GM21619 (cell line): Measurements from ENCODE around the gene NTSR2.

ENCODE experiments used
- ATAC-seq: cut with Tn5 transposase; IDR thresholded peaks from one replicate; pipeline ENCODE4 v1.9.1; 2021; ENCODE audit not compliant: unreplicated experiment

Gene NTSR2

GRCh38 chr2:11630855-11631254 is 39.1 kb downstream of the NTSR2 start:
- no peak for ATAC-seq

GRCh38 chr2:11629851-11630250 is 40.1 kb downstream of the NTSR2 start:
- no peak for ATAC-seq

- no peak for ATAC-seq
Measured at GRCh38 chr2:11629215-11629614, 40.8 kb downstream of the NTSR2 start.

GRCh38 chr2:11628675-11629074 is 41.3 kb downstream of the NTSR2 start:
- ATAC-seq, result no peak

GRCh38 chr2:11625671-11626070 is 44.3 kb downstream of the NTSR2 start:
- no peak for ATAC-seq

- no peak for ATAC-seq
Measured at GRCh38 chr2:11624893-11625292, 45.1 kb downstream of the NTSR2 start.

- no peak for ATAC-seq
Measured at GRCh38 chr2:11622611-11623010, 47.4 kb downstream of the NTSR2 start.

DNA sequence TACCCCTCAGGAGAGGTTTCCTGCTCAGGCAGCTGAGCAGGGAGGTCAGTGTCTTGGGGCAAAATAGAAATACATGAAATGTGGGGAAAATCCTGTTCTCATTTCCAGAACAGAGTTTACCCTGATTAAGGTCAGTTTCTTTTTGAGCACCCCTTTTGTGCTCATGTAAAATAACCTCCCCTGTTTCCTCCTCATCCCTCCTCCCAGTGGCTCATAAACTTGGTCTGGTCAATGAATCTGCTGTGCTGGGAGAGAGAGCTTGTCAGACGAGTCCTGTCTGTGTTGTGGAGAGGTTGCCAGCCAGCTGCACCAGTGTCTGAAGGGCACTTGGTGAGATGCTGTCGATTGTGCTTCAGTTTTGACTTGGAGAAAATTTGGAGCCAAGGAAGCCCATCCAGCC is 48.6 kb downstream of the NTSR2 start:
- ATAC-seq, result no peak

DNA sequence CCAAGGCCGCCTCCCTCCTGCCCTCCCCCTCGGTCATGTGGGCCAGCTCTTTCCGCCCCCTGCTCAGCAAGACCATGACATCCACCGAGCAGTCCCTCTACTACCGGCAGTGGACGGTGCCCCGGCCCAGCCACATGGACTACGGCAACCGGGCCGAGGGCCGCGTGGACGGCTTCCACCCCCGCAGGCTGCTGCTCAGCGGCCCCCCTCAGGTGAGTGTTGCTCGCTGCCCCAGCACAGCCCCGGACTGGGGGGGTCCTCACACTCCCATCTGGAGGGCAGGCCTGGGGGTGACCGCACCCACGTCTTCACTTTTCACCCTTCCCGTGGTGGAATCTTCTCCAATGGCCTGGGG is 51.3 kb downstream of the NTSR2 start:
- no peak for ATAC-seq

DNA sequence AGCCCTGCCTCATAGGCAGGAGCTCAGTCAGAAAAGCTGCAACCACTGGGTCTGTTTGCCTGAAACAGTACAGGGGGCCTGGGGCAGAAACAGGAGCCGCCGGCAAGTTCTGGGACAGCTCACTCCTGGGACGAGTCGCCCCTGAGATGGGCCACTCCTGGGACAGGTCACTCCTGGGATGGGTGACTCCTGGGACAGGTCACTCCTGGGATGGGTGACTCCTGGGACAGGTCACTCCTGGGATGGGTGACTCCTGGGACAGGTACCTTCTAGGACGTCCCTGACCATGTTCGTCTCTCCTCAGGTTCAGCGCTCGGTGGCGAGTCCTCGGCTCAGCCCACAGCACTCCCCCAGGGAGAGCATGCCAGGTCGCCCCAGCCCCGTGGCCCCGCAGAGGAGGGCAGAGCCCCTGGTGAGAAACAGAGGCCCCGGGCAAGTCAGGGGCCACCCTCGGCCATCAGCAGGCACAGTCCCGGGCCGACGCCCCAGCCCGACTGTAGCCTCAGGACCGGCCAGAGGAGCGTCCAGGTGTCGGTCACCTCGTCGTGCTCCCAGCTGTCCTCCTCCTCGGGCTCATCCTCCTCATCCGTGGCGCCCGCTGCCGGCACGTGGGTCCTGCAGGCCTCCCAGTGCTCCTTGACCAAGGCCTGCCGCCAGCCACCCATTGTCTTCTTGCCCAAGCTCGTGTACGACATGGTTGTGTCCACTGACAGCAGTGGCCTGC is 51.8 kb downstream of the NTSR2 start:
- no peak for ATAC-seq

DNA sequence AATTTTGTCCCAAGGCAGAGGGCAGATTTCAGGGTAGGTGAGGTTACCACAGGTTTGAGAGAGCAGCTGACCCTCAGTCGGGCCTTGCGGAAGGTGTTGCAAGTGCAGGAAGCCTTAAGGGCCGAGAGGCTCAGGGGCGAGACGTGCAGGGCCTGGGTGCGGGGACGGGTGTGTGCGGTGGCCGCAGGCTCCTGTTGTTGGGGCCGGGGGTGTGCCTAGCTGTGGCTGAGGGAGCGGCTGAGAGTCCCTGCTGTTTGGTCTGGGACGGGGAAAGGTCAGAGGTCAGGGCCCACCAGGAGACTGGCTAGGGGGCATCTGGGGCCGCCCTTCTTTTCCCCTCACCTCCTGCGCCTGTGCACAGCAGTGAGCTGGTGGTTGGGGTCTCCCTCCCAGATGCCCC is 52.5 kb downstream of the NTSR2 start:
- no peak for ATAC-seq

DNA sequence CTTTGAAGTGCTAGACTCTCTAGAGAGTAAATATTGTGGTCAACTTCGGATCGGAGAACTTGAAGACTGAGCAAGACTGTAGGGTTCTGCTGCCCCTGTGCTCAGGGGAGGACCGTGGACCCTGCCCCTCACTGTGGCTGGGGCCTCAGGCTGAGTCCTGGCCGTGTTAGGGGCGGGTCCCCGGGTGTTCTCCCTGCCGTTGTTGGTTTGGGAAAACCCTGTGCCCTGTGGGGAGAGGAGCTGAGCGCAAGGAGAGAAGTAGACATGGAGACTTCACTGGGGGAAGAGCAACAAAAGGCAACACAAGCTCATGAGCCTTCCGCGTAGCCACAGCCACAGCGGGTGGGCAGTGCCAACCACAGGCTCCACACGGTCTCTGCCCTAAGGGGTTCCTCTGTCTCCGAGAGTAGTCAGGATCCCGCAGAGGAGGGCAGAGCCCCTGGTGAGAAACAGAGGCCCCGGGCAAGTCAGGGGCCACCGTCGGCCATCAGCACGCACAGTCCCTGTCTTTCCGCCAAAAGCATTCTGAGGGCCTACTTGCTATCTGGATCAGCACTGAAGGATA is 53.1 kb downstream of the NTSR2 start:
- ATAC-seq, result no peak

DNA sequence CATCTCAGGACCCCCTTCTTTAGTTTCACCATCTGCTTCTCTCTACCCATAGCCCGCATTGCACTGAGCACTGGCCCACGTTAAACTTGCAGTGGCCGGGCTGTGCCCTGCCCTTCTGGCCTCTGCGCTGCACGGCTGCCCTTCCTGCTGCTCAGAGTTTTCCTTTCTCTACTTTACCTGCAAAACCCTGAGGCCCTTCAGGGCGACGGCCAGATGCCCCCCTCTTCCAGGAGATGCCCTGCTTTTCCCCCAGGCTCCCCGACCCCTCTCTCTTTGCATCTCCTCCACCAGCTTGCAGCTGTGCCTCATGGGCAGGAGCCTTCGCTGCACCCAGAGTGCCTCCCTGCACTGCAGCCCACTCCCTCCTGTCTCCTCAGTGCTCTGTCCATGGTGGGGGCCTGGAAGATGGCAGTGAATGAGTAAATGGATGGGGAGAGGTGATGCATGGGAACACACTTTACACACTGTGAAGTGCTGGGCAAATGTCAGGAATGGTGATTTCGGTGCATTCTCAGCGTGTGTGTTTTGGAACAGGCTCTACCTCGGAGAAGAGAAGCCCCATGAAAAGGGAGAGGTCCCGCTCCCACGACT is 53.8 kb downstream of the NTSR2 start:
- ATAC-seq, result no peak

DNA sequence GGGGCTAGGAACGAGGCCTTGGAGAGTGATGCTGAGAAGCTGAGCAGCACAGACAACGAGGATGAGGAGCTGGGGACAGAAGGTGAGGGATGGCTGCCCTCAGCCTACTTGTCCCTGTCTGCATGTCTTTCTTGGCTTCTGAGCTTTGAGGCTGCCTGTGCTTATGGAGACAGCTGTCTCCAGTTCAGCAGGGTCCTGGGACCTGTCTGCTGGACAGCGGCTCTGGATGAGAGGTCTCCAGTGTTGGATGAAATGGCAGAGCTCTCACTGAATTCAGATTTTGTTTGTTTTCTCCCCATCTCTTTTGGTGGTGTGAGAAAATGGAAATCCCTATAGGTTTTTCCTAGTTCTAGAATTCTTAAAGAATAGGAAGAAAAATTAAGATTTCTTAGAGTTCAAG is 54.8 kb downstream of the NTSR2 start:
- ATAC-seq, result no peak

GRCh38 chr2:11613297-11613696 is 56.7 kb downstream of the NTSR2 start:
- ATAC-seq, result no peak

- ATAC-seq, result no peak
Measured at GRCh38 chr2:11612553-11613215, 57.3 kb downstream of the NTSR2 start.

- ATAC-seq, result no peak
Measured at GRCh38 chr2:11611251-11611650, 58.7 kb downstream of the NTSR2 start.

GRCh38 chr2:11610624-11611242 is 59.3 kb downstream of the NTSR2 start:
- ATAC-seq, result no peak
